T follicular helper cell (primary cell): Measurements from ENCODE around the gene IMMP1L.
"Not testable (repeated sequence)": the region's sequence is repeated elsewhere in the genome, so short reads cannot be mapped to it uniquely, and the experiment has no call there.

Experiments used
- DNase-seq: peaks from one replicate; pipeline ENCODE4 v3.0.0-alpha.2; 2020; ENCODE audit warnings: low read depth
- total RNA-seq, 2 experiments: gene quantifications; one replicate each; lab custom pipeline; 2026; lab: John Stamatoyannopoulos, UW

IMMP1L gene, protein sequence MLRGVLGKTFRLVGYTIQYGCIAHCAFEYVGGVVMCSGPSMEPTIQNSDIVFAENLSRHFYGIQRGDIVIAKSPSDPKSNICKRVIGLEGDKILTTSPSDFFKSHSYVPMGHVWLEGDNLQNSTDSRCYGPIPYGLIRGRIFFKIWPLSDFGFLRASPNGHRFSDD
- total RNA-seq, result 10.7 to 11.5 reads per million in 2 experiments

GRCh38 chr11:31509429-31510345 is at the start of gene IMMP1L, which contains the start of gene ELP4:
TSS of gene IMMP1L (minus strand) at chr11:31509622. CDS start at chr11:31463276, 46,346 bp downstream.
TSS of gene ELP4 (plus strand) at chr11:31509767. CDS start at chr11:31509785, 18 bp downstream.
- peak; percentile 94 for DNase-seq

DNA sequence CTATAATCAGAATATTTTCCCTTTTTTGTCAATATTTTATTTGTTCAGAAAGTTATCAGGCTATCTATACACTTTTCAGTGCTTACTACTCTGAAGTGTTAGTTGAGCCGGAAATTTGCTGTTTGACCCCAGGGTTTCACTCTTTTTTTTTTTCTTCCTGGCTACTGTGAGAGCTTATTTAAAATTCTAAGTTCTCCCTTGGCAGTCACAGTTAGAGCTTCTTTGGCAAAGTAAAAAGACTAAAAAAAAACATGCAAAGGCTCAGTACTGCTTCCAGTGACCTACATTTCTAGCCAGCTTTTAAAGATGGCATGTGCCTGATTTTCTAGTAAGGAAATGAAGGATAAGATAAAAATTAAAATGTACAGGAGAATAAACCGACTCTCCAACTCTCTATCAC is 48.6 kb upstream of the IMMP1L start:
- no peak for DNase-seq

DNA sequence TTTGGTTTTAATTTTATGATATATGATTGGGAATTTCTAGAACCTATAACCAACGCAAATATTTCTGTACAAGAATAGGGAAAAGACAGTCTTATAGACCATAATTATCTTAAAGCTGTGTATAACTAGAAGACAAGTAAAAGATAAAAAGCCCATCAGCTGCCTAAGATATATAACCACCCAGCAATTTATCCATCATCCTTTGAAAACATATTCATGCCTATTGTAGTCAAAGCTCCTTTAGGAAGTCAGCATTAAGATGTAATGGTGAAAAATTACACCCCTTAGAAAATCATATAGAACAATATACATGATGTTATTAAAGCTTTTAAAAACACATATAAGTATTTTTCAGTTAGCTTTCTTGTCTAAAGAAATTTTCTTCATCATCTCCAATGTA is 46.5 kb upstream of the IMMP1L start:
- no peak for DNase-seq

DNA sequence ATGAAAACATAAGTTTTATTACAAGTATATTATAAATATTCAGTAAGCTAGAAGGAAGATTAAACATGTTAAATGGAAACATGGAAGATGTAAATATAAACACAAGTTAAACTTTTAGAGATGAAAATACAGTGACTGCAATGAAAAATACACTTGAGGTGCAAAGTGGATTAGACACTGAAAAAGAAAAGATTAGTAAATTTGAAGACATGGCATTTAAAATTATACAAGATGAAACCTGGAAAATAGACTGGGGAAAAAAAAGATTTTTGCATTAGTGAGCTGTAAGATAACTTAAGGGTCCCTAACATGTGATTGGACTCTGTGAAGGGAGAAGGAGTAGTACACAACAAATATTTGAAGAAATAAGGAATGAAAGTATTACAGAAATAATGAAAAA is 33.4 kb upstream of the IMMP1L start:
- no peak for DNase-seq

- no peak for DNase-seq
Observed at GRCh38 chr11:31535479-31535878, 26.1 kb upstream of the IMMP1L start.

GRCh38 chr11:31531293-31531692 is 21.9 kb upstream of the IMMP1L start:
- DNase-seq, result no peak

- DNase-seq, result no peak
Observed at GRCh38 chr11:31529701-31530100, 20.3 kb upstream of the IMMP1L start.

DNA sequence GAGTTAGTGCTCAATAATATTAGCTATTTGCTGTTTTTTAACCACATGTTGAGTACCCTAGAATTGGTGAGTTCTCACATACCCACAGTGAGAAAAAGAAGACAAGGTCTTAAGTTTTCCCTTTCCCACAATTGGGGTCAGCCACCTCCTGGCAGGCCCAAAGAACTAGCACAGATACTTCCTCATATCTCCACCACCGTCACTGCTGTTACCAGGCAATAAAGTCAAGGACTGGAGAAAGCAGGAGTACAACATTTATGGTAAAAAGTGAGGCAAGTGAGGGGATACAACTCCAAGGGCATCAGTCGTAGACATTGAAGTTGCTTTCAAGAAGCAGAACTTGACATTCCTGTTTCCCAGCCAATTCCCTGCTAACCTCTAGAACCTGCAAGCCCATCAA is 19.8 kb upstream of the IMMP1L start:
- no peak for DNase-seq

DNA sequence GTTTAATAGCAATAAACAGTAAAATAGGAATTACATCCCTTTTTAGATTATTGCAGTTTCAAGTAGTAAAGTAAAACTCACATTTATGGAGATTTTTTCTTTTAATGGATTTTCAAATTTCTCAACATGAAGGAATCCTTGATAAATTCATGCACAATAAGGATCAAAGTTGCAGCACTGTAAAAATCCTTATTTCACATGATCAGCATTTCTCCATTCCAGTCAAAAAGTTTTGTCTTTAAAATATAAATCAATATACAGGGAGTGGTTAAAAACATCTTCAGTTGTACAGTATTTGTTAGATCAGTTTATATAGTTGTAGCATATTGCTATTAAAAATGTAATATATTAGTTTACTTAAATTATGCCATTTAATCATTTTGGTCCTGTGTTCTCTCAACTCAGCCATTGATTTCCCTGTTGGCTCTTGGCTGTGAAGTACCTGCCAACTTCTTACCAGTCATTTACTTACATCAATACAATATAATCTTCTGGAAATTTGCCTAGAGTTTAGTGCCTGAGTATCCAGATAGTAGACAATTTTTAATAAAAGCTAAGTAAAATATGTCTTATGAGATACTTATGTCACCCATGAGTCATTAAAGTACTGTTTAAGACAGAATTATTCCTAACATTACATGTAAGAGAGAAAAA is 12.2 kb upstream of the IMMP1L start:
- no peak for DNase-seq

GRCh38 chr11:31512117-31512516 is 2.7 kb upstream of the IMMP1L start:
- no peak for DNase-seq

- DNase-seq, result no peak
Observed at GRCh38 chr11:31509051-31509428, 382 bp downstream of the IMMP1L start.

DNA sequence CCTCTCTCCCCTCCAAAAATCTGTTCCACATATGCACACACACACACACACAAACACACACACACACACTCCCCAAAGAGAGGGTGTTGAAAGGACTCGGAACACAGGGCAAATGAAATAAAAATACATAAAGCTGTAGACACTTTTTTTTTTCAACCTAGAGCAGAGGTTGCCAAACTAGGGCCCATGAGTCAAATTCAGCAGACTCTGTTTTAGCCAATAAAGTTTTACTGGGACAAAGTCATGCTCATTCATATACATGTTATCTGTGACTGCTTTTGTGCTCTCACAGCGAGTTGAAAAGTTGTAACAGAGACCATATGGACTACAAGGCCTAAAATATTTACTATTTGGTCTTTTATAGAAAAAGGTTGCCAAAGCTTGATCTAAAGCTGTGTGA is 8.9 kb downstream of the IMMP1L start:
- no peak for DNase-seq

GRCh38 chr11:31499576-31500178 is 9.7 kb downstream of the IMMP1L start:
- no peak for DNase-seq

DNA sequence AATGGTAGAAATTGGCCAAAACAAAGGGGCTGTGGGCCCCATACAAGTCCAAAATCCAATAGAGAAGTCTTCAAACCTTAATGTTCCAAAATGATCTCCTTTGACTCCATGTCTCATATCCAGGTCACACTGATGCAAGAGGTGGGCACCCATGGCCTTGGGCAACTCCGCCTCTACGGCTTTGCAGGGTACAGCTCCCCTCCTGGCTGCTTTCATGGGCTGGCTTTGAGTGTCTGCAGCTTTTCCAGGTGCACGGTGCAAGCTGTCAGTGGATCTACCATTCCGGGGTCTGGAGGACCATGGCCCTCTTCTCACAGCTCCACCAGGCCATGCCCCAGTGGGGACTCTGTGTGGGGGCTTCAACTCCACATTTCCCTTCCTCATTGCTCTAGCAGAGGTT is 15.7 kb downstream of the IMMP1L start:
- DNase-seq, result not testable (repeated sequence)

DNA sequence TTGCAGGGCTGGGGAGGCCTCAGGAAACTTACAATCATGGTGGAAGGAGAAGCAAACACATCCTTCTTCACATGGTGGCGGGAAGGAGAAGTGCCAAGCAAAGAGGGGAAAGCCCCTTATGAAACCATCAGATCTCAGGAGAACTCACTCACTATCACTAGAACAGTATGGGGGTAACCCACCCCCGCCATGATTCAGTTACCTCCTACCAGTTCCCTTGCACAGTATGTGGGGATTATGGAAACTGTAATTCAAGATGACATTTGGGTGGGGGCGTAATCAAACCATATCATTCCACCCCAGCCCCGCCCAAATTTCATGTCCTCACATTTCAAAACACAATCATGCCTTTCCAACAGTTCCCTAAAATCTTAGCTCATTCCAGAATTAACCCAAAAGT is 16.2 kb downstream of the IMMP1L start:
- no peak for DNase-seq

- no peak for DNase-seq
Observed at GRCh38 chr11:31492320-31492913, 17.0 kb downstream of the IMMP1L start.

GRCh38 chr11:31487848-31488247 is 21.6 kb downstream of the IMMP1L start:
- DNase-seq, result no peak

DNA sequence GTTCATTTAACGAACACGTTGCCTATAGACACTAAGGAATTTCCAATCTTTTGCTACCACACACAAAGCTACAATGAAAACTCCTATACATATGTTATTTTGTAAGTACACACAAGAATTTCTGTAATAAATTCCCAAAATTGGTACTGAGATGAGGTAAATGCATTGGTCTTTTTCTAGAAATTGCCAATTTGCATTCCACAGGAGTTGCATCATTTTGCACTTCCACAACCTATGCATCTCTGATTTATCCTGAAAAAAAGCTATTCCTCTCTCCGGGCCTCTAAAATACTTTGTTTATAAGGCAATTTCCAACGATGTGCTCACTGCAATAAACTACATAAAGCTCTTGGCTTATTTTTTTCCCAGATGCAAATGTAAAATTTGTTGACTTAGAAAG is 24.9 kb downstream of the IMMP1L start:
- DNase-seq, result no peak

GRCh38 chr11:31480930-31481329 is 28.5 kb downstream of the IMMP1L start:
- DNase-seq, result no peak

- DNase-seq, result no peak
Observed at GRCh38 chr11:31479066-31479465, 30.4 kb downstream of the IMMP1L start.

GRCh38 chr11:31478223-31478590 is 31.2 kb downstream of the IMMP1L start:
- no peak for DNase-seq
